COR-L47 (cell line): ENCODE data around the gene YPEL5.

Source experiments
- DNase-seq: peaks from one replicate; lab custom pipeline; 2025; lab: John Stamatoyannopoulos, UW

YPEL5 gene

GRCh38 chr2:30165617-30166016 is 18.8 kb downstream of the YPEL5 start:
- DNase-seq, result no peak

DNA sequence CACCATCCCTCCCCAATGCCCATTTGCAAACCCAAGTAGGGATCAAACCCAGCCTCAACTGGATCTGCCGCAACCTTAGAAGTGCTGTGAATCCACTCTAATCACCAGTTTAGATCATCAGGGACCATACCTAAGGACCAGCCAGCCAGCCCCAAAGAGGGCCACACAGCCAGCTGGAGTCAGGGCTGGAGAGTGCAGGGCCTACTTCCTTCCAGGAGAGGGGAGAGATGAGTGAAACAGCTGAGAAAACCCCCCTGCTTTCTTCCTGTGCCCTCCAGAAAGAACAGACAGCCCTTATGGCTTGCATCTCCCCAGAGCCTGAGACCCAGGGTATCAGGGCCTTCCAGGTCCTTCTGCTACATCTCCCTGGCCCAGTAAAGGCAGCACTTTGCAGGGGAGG is 25.8 kb downstream of the YPEL5 start:
- DNase-seq, result no peak

DNA sequence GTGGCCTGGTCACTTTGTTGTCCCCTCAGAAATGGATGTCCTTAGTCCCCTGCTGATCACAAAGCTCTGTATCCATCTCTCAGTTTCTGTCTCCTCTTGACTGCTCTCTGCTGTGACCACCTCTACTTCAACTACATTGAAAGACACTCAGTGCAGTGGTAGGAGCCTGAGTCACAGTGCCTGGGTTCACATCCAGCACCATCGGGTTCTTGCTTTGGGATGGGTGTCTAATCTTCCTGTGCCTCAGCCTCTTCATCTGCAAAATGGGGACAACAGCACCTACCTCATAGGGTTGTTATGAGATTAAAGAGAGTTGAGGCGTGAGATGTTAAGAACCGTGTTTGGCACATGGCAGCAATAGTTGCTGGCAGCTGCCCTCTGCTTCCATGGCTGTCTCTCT is 30.6 kb downstream of the YPEL5 start:
- DNase-seq, result no peak

- no peak for DNase-seq
Observed at GRCh38 chr2:30177956-30178355, 31.1 kb downstream of the YPEL5 start.

DNA sequence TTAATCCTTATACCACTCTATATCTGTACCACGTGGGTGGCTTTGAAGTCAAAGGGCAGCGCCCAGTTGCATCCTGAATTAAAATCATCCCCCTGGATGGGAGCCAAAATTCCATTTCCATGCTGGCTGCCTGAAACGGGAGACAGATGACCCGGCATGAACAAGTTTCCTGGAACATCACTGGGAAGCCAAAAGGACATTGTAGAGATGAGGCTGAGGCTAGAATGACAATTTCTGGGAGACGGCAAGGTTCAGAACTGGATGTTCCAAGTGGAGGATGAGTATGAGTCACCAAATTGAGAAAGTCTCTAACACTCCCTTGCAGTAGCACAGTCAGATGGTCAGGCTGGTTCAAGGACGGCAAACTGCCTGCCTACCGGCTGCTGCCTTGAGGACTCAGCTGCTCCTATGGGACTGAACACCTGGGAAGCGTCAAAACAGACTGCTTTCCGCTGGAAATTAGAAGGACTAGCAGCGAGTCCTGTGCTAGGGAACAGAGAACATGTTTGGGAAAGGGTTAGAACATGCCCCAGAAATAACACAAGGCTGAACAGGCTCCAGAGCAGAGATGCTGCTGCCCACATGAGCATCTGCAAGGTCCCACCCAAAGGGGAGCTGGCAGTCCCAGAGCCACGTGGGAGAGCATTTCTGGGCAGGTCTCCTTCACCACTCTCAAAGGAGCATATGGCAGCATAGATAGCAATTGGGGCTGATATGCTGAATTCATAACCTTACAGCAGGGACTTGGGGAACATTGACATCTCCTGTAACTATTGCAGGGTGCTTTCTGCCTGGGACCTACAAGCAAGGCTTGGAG is 32.0 kb downstream of the YPEL5 start:
- DNase-seq, result no peak

DNA sequence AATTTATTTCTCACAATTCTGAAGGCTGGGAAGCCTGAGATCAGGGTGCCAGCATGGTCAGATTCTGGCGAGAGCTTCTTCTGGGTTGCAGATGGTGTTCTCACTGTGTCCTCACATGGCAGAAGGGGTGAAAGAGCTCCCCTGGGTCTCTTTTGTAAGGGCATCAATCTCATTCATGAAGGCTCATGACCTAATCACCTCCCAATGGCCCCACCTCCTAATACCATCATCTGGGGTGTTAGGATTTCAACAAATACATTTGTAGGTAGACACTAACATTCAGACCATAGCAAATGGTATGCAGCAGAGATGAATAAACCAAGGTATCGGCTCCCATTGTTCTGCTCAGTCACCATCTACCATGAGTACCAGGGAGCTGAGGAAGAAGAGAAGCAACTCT is 32.7 kb downstream of the YPEL5 start:
- DNase-seq, result no peak

DNA sequence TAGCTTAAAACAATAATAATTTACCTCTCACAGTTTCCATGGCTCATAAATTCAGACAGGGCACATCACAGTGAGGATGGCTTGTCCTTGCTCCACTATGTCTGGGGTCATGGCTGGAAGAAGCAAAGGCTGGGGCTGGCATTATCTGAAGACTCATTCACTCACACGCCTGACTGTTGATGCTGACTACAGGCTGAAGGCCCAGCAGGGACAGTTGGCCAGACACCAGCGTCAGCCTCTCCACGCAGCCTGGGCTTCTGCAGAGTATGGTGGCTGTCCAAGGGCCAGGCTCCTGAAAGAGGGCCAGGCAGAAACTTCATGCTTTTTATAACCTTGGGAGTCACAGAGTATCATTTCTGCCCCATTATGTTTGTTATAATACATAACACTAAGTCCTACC is 33.4 kb downstream of the YPEL5 start:
- no peak for DNase-seq

GRCh38 chr2:30181176-30181575 is 34.4 kb downstream of the YPEL5 start:
- DNase-seq, result no peak

DNA sequence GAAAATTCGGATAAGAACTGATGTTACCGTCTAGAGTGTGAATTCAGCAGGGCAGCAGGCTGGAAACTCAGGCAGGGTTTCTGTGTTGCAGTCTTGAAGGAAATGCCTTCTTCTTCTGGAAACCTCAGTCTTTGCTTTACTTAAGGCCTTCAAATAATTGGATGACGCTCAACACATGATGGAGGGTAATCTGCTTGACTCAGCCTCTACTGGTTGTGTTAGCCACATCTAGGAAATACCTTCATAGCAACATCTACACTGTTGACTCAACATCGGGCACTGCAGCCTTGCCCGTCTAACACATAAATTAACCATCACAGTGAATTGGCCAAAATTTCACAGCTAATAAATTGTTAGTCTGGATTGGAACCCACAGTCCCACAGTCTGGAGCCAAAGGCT is 37.2 kb downstream of the YPEL5 start:
- DNase-seq, result no peak

- DNase-seq, result no peak
Observed at GRCh38 chr2:30185178-30185577, 38.4 kb downstream of the YPEL5 start.

- no peak for DNase-seq
Observed at GRCh38 chr2:30188292-30188691, 41.5 kb downstream of the YPEL5 start.

- DNase-seq, result no peak
Observed at GRCh38 chr2:30190637-30191036, 43.8 kb downstream of the YPEL5 start.

GRCh38 chr2:30191107-30191506 is 44.3 kb downstream of the YPEL5 start:
- DNase-seq, result no peak

- no peak for DNase-seq
Observed at GRCh38 chr2:30191819-30192271, 45.0 kb downstream of the YPEL5 start.

DNA sequence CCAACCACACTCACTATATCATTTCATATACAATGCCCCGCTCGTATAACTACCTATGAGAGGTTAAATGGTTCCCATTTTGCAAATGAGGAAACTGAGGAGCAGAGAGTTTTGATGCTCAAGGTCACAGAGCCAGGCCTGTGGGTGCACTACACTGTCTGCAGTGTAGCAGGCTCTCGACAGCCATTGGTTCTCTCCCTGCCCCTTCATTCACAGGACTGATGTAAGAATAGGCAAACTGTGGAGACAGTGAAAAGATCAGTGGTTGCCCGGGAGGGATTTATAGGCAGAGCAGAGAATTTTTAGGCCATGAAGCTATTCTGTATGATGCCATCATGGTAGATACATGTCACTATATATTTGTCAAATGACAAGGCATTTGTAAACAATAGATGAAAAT is 45.5 kb downstream of the YPEL5 start:
- no peak for DNase-seq

- no peak for DNase-seq
Observed at GRCh38 chr2:30193104-30193681, 46.4 kb downstream of the YPEL5 start.

DNA sequence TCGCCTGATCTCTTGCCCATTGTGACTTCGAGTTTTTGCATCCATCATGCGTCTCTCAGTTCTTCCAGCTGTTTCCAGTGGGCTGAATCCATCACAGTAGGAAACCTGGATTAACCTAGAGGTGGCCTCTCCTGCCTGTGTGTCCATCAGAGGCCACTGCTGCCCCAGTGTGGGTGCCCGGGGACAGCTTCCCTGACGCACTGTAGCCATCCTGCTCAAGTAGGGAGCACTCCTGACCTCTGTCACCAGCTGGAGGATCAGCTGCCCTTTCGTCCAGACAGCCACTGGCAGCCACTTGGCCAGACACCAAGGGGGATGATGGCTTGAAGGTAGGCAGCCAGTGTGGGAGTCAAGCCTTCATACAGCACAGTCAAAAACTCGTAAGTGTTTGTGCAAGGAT is 47.6 kb downstream of the YPEL5 start:
- DNase-seq, result no peak

- DNase-seq, result no peak
Observed at GRCh38 chr2:30195016-30195415, 48.2 kb downstream of the YPEL5 start.

DNA sequence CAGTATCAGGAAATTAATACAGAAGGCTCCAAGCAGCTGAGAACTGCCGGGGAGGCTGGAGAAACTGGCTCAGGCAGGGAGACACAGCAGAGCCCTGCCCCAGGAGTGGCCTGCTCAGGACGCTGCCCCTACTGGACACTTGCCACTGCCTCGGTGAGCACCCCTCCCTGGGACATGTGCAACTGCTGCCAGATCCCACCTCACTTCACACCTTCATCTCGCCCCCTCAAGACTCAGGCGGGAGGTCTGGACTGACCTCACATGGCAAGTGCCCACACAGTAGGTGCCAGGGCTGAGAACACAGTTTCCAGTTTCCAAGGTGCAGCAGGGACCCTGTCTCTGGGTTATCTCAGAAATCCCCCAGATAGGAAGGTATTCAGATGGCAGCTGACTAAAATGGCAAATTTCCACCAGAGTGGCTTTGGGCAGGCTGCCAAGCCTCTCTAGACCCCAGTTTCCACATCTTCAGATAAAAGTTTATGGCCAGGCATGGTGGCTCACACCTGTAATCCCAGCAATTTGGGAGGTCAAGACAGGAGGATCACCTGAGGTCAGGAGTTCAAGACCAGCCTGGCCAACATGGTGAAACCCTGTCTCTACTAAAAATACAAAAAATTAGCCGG is 50.9 kb downstream of the YPEL5 start:
- DNase-seq, result no peak

DNA sequence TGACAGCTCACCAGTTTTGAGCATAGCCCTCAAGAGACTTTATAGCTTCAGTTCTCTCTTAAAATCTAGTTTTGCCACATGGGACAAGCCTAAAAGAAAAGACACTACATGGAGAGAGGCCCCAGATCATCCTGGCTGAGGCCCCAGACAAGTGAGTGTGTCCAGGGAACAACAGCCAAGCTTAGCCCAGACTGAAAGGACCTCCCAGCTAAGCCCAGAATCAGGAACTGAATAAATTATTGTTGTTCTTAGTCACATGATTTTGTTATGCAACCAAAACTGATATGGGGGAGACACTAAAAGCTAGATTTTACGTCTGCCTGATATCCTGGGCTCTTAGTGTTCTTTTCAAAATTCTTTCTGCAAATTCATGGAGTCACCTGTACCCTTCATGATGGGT is 55.2 kb downstream of the YPEL5 start:
- DNase-seq, result no peak

DNA sequence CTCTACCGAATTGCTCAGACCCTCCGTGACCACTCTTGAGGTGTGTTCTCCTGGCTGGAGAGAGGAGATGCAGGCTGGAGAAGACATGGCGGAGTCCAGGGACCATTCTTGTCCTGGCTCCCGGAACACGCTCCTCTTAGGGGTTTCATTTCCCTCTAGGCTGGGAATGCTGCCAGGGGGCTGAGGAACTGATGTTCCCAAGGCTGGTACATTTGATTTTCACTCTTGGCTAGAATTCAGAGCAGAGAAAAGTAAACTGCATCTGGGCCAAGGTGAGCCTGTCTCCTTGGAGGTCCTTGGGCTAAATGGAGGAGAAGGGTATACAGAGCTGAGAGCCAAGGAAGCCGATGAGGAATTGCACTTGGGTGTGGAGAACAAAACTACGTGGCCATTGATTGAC is 56.3 kb downstream of the YPEL5 start:
- DNase-seq, result no peak

- no peak for DNase-seq
Observed at GRCh38 chr2:30204281-30204680, 57.5 kb downstream of the YPEL5 start.

DNA sequence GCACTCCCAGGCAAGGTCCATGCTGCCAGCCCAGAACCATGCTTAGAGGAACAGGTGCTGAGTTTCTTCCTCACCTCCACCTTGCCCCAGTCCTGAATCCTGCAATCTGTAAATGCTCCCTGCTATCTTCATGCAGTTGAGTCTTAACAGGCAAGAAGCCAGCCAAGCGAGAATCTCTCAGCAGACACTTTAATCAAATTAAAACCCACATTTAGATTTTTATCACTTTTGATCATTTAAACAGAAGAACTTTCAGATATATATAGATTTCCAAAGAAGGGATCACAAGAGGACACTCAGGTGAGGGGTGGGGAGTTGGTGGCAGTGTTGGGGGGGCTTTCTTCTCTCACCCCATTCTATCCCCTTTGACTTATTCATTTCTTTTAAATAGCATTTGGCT is 58.6 kb downstream of the YPEL5 start:
- DNase-seq, result no peak
